ENCODE measurements around the gene CD83. TPM values are rescaled to one million over a fixed set of nuclear protein-coding genes. Genes with fewer than 3 reads are reported as not detected.
"Not testable (repeated sequence)": the region's sequence is repeated elsewhere in the genome, so short reads cannot be mapped to it uniquely, and the experiment has no call there.

CD83 gene
- total and polyA plus RNA-seq, 2 of the 8 experiments (the other 6 are each of a cell fraction or from before 2014, with no cell fraction given): 4.6 to 8.5 TPM

DNA sequence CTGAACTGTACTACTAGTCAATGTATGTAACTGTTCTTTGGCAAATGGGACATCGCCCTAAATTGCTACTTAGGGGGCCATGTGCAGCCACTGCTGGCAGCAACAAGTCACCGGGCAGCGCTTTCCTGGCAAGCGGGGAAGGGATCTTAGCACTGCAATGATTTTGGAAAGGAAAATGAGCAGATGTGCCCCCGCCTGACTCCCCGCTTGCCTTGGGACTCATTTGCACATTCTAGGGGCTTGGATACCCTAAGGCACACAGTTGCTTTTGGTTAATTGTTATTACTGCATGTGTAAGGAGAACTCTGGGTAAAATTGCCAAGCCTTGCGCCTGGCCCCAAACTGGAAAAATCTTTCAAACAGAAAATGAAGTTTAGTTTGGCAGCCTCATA lies 32.2 kb downstream of the CD83 start:
- Histone ChIP-seq H2BK5ac (ENCODE audit: low read depth, low read length) (no peak overlapping the region), H4K5ac (ENCODE audit: insufficient read length, low read depth, low read length) (no peak overlapping the region), H3K79me2 (ENCODE audit: control insufficient read depth in 1 of 2, insufficient read depth in 2 of 2, low read length in 2 of 2) (no peaks in the 10 kb centered on the region), H2BK120ac (replicated peaks; ENCODE audit: low read depth, low read length) (no peak overlapping the region), H3K23me2 (ENCODE audit: low read depth, low read length) (no peaks in the 10 kb centered on the region), H3K56ac (replicated peaks; ENCODE audit: insufficient read length, low read depth, low read length) (no peak overlapping the region), H2AK5ac (ENCODE audit: low read depth, low read length) (no peak overlapping the region), H2BK12ac (ENCODE audit: low read depth, low read length) (no peak overlapping the region), H3K4me3 (ENCODE audit: extremely low read depth in 1 of 4, insufficient read depth in 2 of 4, low read depth in 3 of 4, low read length in 4 of 4) (no peak overlapping the region), H4K91ac (replicated peaks; ENCODE audit: insufficient read length, low read length) (no peak overlapping the region), H3K79me1 (ENCODE audit: low read depth, low read length) (no peaks in the 10 kb centered on the region; the same call in 1 of the 2 replicates), H3K4me1 (replicated peaks in 1 of 4; ENCODE audit: control insufficient read depth in 3 of 4, insufficient read depth in 4 of 4, low read length in 3 of 4) (no peaks in the 10 kb centered on the region), H4K20me1 (replicated peaks in 1 of 2; ENCODE audit: control insufficient read depth in 1 of 2, insufficient read depth in 2 of 2, low read length in 2 of 2) (no peaks in the 10 kb centered on the region), H3K23ac (ENCODE audit: insufficient read length) (no peak overlapping the region), H2BK20ac (ENCODE audit: low read length) (no peak overlapping the region), H3K14ac (ENCODE audit: insufficient read length) (no peak overlapping the region), H3K4me2 (ENCODE audit: insufficient read depth in 1 of 2, low read depth in 2 of 2, low read length in 2 of 2) (no peak overlapping the region), H3K4ac (replicated peaks; ENCODE audit: insufficient read length, low read depth, low read length) (no peak overlapping the region), H3K27ac (ENCODE audit: low read depth, low read length) (no peak overlapping the region), H3K18ac (ENCODE audit: extremely low read depth, low read length) (no peak overlapping the region), H3K9me3 (ENCODE audit: insufficient read depth in 2 of 2, low read depth in 1 of 2, low read length in 1 of 2) (no peaks in the 10 kb centered on the region), H2AFZ (ENCODE audit: low read length) (no peak overlapping the region), H4K8ac (ENCODE audit: extremely low read depth, insufficient read depth, low read length) (no peak overlapping the region), H2BK15ac (ENCODE audit: low read length) (no peak overlapping the region), H3K27me3 (replicated peaks in 1 of 4; ENCODE audit: control insufficient read depth in 3 of 4, extremely low read depth in 1 of 4, insufficient read depth in 3 of 4, low read length in 3 of 4) (no peaks in the 10 kb centered on the region; a peak in 1 of 7 replicates), H3K36me3 (ENCODE audit: control insufficient read depth in 2 of 4, insufficient read depth in 4 of 4, low read length in 3 of 4) (no peaks in the 10 kb centered on the region), H3K9ac (replicated peaks in 1 of 4; ENCODE audit: extremely low read depth in 1 of 4, low read depth in 3 of 4, low read length in 3 of 4) (no peak overlapping the region)
- ChIA-PET CTCF (ENCODE audit: partially characterized antibody) (interaction anchor here (1.2 kb wide), 2 partner anchors 102 to 241 kb away, joined by 3 to 6 read pairs; no protein-coding TSS in a partner anchor), POLR2A (ENCODE audit: partially characterized antibody) (no interaction called here)
- TF ChIP-seq SIRT6 (IDR thresholded peaks at IDR 0.05; ENCODE audit: low read length): no peak
- FAIRE-seq (no peak), DNase-seq (ENCODE audit: low read depth in 1 of 2, low spot score in 2 of 2) (no peak)
- WGBS, 2 experiments (ENCODE audit: extremely low coverage in 1 of 2, insufficient coverage in 1 of 2, insufficient read length in 1 of 2, insufficient replicate concordance in 2 of 2, low coverage in 1 of 2, low lambda C conversion rate in 2 of 2, missing lambda C conversion rate in 1 of 2): 83% methylated on average over 7 of the region's 7 CpGs; no CpG with 5 or more reads in 1 of the 2 experiments

GRCh38 chr6:14151300-14151699 lies 33.7 kb downstream of the CD83 start:
- H3K79me2 ChIP-seq (ENCODE audit: control insufficient read depth in 1 of 2, insufficient read depth in 2 of 2, low read length in 2 of 2); H4K91ac ChIP-seq (replicated peaks; ENCODE audit: insufficient read length, low read length); H3K27me3 ChIP-seq (replicated peaks in 1 of 4; ENCODE audit: control insufficient read depth in 3 of 4, extremely low read depth in 1 of 4, insufficient read depth in 3 of 4, low read length in 3 of 4); H3K23me2 ChIP-seq (ENCODE audit: low read depth, low read length); H4K20me1 ChIP-seq (replicated peaks in 1 of 2; ENCODE audit: control insufficient read depth in 1 of 2, insufficient read depth in 2 of 2, low read length in 2 of 2); H2AK5ac ChIP-seq (ENCODE audit: low read depth, low read length); DNase-seq (ENCODE audit: low read depth in 1 of 2, low spot score in 2 of 2); H2BK5ac ChIP-seq (ENCODE audit: low read depth, low read length); H3K18ac ChIP-seq (ENCODE audit: extremely low read depth, low read length); H2BK12ac ChIP-seq (ENCODE audit: low read depth, low read length); H3K4me1 ChIP-seq (replicated peaks in 1 of 4; ENCODE audit: control insufficient read depth in 3 of 4, insufficient read depth in 4 of 4, low read length in 3 of 4); H3K4me2 ChIP-seq (ENCODE audit: insufficient read depth in 1 of 2, low read depth in 2 of 2, low read length in 2 of 2); H4K5ac ChIP-seq (ENCODE audit: insufficient read length, low read depth, low read length); H2BK15ac ChIP-seq (ENCODE audit: low read length); H2BK20ac ChIP-seq (ENCODE audit: low read length); H4K8ac ChIP-seq (ENCODE audit: extremely low read depth, insufficient read depth, low read length); H2AFZ ChIP-seq (ENCODE audit: low read length); H3K56ac ChIP-seq (replicated peaks; ENCODE audit: insufficient read length, low read depth, low read length); H3K23ac ChIP-seq (ENCODE audit: insufficient read length); H3K9ac ChIP-seq (replicated peaks in 1 of 4; ENCODE audit: extremely low read depth in 1 of 4, low read depth in 3 of 4, low read length in 3 of 4); H3K4me3 ChIP-seq (ENCODE audit: extremely low read depth in 1 of 4, insufficient read depth in 2 of 4, low read depth in 3 of 4, low read length in 4 of 4); H3K14ac ChIP-seq (ENCODE audit: insufficient read length); H2BK120ac ChIP-seq (replicated peaks; ENCODE audit: low read depth, low read length); POLR2A ChIA-PET (ENCODE audit: partially characterized antibody); H3K9me3 ChIP-seq (ENCODE audit: insufficient read depth in 2 of 2, low read depth in 1 of 2, low read length in 1 of 2); FAIRE-seq; H3K4ac ChIP-seq (replicated peaks; ENCODE audit: insufficient read length, low read depth, low read length); H3K79me1 ChIP-seq (ENCODE audit: low read depth, low read length); H3K36me3 ChIP-seq (ENCODE audit: control insufficient read depth in 2 of 4, insufficient read depth in 4 of 4, low read length in 3 of 4); H3K27ac ChIP-seq (ENCODE audit: low read depth, low read length): not testable (repeated sequence)
- 98% methylated on average over 3 of the region's 3 CpGs; no CpG with 5 or more reads in 1 of the 2 experiments for WGBS, 2 experiments (ENCODE audit: extremely low coverage in 1 of 2, insufficient coverage in 1 of 2, insufficient read length in 1 of 2, insufficient replicate concordance in 2 of 2, low coverage in 1 of 2, low lambda C conversion rate in 2 of 2, missing lambda C conversion rate in 1 of 2)
- CTCF ChIA-PET (ENCODE audit: partially characterized antibody): interaction anchor here (0.6 to 0.8 kb wide), 3 partner anchors 9 to 268 kb away, joined by 3 read pairs; no protein-coding TSS in a partner anchor
